CD4-positive, alpha-beta T cell (primary cell): ENCODE measurements around the gene LPP. TPM values are rescaled to one million over a fixed set of nuclear protein-coding genes. Genes with fewer than 3 reads are reported as not detected.

Experiments used
- ATAC-seq: fragments of 200-7000 bp; cut with Tn5 transposase; one replicate; pipeline ENCODE4 v1.10.0; 2022; ENCODE audit warnings: mild to moderate bottlenecking; ENCODE audit not compliant: poor library complexity
- CTCF ChIA-PET: fragments of 350-600 bp; sonication (Branson Sonifier 250); formaldehyde crosslinking; loops from one replicate; lab custom pipeline; 2021; ENCODE audit warnings: antibody characterized with exemption, inconsistent platforms; lab: Charles Lee
- POLR2A ChIA-PET: fragments of 350-600 bp; sonication (Branson Sonifier 250); formaldehyde crosslinking; loops from one replicate; lab custom pipeline; 2021; ENCODE audit warnings: antibody characterized with exemption, inconsistent platforms; lab: Charles Lee
- DNase-seq, 14 experiments: peaks; one replicate each; pipeline ENCODE4 v3.0.0-alpha.2; 2013 to 2020; ENCODE audit warnings: mixed read lengths in 2 of 14
- H3K27ac ChIP-seq, 2 donors: one replicate each; pipeline versions ENCODE4 v1.5.1 to v1.7.0; 2013; ENCODE audit warnings: low read length in 2 of 2, low read depth in 1 of 2, mild to moderate bottlenecking in 1 of 2
- H3K27me3 ChIP-seq, 2 experiments: 1 replicate in 1 of 2; 2 replicates in 1 of 2; pipeline versions ENCODE4 v1.6.1 to v1.7.0; 2013; ENCODE audit warnings: low read length in 2 of 2, control low read depth in 1 of 2, mild to moderate bottlenecking in 1 of 2, moderate library complexity in 1 of 2; ENCODE audit not compliant: insufficient read depth in 2 of 2, control insufficient read depth in 1 of 2
- H3K36me3 ChIP-seq: one replicate; pipeline ENCODE4 v1.6.1; 2013; ENCODE audit warnings: low read length, control low read depth; ENCODE audit not compliant: insufficient read depth
- H3K4me1 ChIP-seq: one replicate; pipeline ENCODE4 v1.6.1; 2013; ENCODE audit warnings: low read length, control low read depth; ENCODE audit not compliant: insufficient read depth
- H3K4me3 ChIP-seq: one replicate; pipeline ENCODE4 v1.5.1; 2013; ENCODE audit warnings: mild to moderate bottlenecking, low read length, moderate library complexity
- H3K9me3 ChIP-seq, 2 experiments: 1 replicate in 1 of 2; 2 replicates in 1 of 2; pipeline versions ENCODE4 v1.6.1 to v1.7.0; 2013; ENCODE audit warnings: low read length in 2 of 2, mild to moderate bottlenecking in 2 of 2, control low read depth in 1 of 2, moderate library complexity in 1 of 2; ENCODE audit not compliant: control insufficient read depth in 1 of 2, insufficient read depth in 1 of 2
- H3K27ac Mint-ChIP-seq: one replicate; pipeline ENCODE4 v1.8.0; 2020; ENCODE audit warnings: mixed read lengths
- H3K27me3 Mint-ChIP-seq: one replicate; pipeline ENCODE4 v1.8.0; 2021; ENCODE audit warnings: mixed read lengths
- H3K36me3 Mint-ChIP-seq: one replicate; pipeline ENCODE4 v1.8.0; 2021; ENCODE audit warnings: low read depth, mixed read lengths
- H3K4me1 Mint-ChIP-seq: one replicate; pipeline ENCODE4 v1.8.0; 2021; ENCODE audit warnings: low read depth, mixed read lengths
- H3K4me3 Mint-ChIP-seq: one replicate; pipeline ENCODE4 v1.8.0; 2020; ENCODE audit warnings: mild to moderate bottlenecking, mixed read lengths
- H3K9me3 Mint-ChIP-seq: one replicate; pipeline ENCODE4 v1.8.0; 2020; ENCODE audit warnings: mixed read lengths
- CTCF ChIP-seq: fragments of 200-600 bp; IDR thresholded peaks from one replicate; pipeline ENCODE4 v1.8.0; 2022; ENCODE audit warnings: antibody characterized with exemption, mild to moderate bottlenecking
- intact Hi-C, 2 experiments: fragments of 100-400 bp; cut with DNase I in 1 of 2; cut with micrococcal nuclease in 1 of 2; formaldehyde crosslinking; loops; one replicate each; pipeline versions ENCODE4 v1.15.1 to v1.9.0; 2023 to 2025; cut with DNase I, micrococcal nuclease
- total RNA-seq, 174 experiments: library from RNA in 2 of 174; stranded (reverse) in 2 of 174; gene quantifications; one replicate each; pipeline ENCODE4 v1.2.3 and lab custom pipeline; 2021 to 2026

LPP gene
- total RNA-seq, 2 experiments from 2014 or later: 45.6 to 45.9 TPM

DNA sequence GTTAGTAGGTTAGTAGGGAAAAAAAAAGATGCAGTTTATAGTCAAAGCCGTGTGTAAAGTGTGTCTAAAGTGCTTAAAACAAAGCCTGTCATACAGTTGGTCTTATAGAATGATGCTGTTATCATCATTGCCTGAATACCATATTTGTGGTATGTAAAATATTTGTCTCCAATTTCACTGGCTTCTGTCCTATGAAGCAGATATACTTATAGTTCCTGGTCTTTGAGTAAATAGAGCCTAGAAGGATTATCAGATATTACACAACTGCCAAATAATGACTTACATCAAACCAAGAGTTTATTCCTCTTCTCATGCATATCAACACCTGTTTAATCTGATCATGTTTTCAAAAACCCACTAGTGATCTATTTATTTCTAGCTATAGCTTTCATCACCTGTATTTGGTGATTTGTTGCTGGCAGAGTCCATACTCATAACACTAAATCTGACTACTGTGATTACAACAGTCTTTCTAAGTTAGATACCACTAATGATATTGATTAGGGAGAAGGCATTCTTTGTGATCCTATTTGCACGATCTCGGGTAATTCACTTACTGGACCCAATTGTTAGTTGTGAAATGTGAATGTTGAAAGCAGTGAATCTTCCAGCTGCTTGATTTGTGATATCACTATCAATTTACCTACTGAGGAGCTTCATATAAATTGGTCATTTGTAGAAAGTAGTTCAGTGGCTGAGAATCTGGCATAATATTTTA is 413.7 kb downstream of the LPP start:
- ChIA-PET POLR2A (no interaction called here), CTCF (no interaction called here)
- H3K27me3 Mint-ChIP-seq: no peaks in the 10 kb centered on the region
- Histone ChIP-seq H3K4me1 (no peaks in the 10 kb centered on the region), H3K36me3 (no peaks in the 10 kb centered on the region), H3K27ac (no peak overlapping the region), H3K4me3 (no peak overlapping the region), H3K9me3 (no peaks in the 10 kb centered on the region), H3K27me3 (no peaks in the 10 kb centered on the region)
- TF ChIP-seq CTCF: no peak
- no peak for ATAC-seq
- H3K9me3 Mint-ChIP-seq: no peaks in the 10 kb centered on the region
- intact Hi-C loops: no loop called here
- no peaks in the 10 kb centered on the region for H3K4me1 Mint-ChIP-seq
- no peaks in the 10 kb centered on the region for H3K36me3 Mint-ChIP-seq
- no peak overlapping the region for H3K4me3 Mint-ChIP-seq
- H3K27ac Mint-ChIP-seq: no peak overlapping the region
- no peak for DNase-seq

DNA sequence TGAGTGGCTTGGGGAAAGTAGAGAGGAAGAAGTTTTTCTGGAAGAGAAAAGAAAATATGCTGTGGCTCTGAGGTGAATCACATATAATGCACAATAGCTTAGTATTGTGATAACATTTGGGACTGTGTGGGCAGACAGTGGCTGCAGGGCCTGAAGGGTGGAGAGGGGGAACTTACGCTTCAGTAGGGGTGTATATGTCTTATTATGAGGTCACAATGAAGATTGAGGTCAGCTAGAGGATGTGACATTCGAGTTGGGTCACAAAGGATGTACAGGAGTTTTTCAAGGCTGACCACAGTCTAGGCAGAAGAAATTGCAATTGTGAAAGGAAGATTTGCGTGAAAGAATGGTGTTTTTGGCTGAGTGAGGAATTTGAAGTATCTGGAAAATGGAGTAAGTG is 414.8 kb downstream of the LPP start:
- ChIA-PET CTCF (no interaction called here), POLR2A (no interaction called here)
- no peak for ATAC-seq
- Mint-ChIP-seq H3K27me3 (no peaks in the 10 kb centered on the region), H3K36me3 (no peaks in the 10 kb centered on the region), H3K4me1 (no peaks in the 10 kb centered on the region), H3K4me3 (no peak overlapping the region), H3K27ac (no peak overlapping the region), H3K9me3 (no peaks in the 10 kb centered on the region)
- DNase-seq: peak in 1 of 14 experiments; percentile 23
- Histone ChIP-seq H3K4me1 (no peaks in the 10 kb centered on the region), H3K27ac (no peak overlapping the region), H3K27me3 (no peaks in the 10 kb centered on the region), H3K4me3 (no peak overlapping the region), H3K9me3 (no peaks in the 10 kb centered on the region), H3K36me3 (no peaks in the 10 kb centered on the region)
- no peak for TF ChIP-seq CTCF
- intact Hi-C loops: no loop called here

- H3K9me3 ChIP-seq: no peaks in the 10 kb centered on the region
- Mint-ChIP-seq H3K27me3 (no peaks in the 10 kb centered on the region), H3K4me1 (no peaks in the 10 kb centered on the region), H3K9me3 (no peaks in the 10 kb centered on the region), H3K36me3 (no peaks in the 10 kb centered on the region), H3K4me3 (no peak overlapping the region), H3K27ac (no peak overlapping the region)
- ChIA-PET POLR2A (interaction anchor here (0.7 kb wide), 1 partner anchor 27 kb away, joined by 5 read pairs; no protein-coding TSS in a partner anchor), CTCF (no interaction called here)
- intact Hi-C loops: no loop called here
- H3K36me3 ChIP-seq: no peaks in the 10 kb centered on the region
- TF ChIP-seq CTCF: no peak
- H3K4me3 ChIP-seq: no peak overlapping the region
- H3K27ac ChIP-seq: no peak overlapping the region
- no peaks in the 10 kb centered on the region for H3K27me3 ChIP-seq
- H3K4me1 ChIP-seq: no peaks in the 10 kb centered on the region
- ATAC-seq (no peak), DNase-seq (no peak)
Measured at GRCh38 chr3:188571531-188572095, 417.7 kb downstream of the LPP start.
